GM21786 (cell line): ENCODE data around the gene BCHE.

Source experiments
- ATAC-seq: cut with Tn5 transposase; IDR thresholded peaks from one replicate; pipeline ENCODE4 v1.9.1; 2021; ENCODE audit not compliant: unreplicated experiment

BCHE gene

DNA sequence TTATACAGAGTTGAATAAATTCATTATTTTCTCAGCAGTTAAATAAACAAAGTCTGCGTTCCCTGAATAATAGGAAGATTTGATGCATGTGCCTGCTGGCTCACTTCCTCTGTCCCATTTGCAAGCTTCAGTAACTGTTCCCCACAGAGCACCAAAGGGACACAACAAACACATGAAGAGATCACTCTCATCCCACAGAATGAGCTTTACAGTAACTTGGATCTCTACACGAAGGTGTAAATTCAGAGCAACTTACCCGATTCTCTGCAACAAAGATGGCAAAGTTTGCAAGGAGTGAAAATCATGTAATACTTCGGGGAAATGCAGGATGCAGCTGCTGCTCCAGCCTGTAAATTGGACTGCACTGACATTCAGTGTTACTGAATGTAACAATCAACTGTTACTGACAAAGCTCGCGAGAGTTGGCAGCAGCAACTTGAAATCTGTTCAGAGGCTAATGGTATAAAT lies at the start of gene BCHE:
BCHE (minus strand) TSS at position 366 of the 468 bp plus-strand sequence. CDS start 6,390 bp downstream, outside the sequence.
- peak; percentile 63 for ATAC-seq

DNA sequence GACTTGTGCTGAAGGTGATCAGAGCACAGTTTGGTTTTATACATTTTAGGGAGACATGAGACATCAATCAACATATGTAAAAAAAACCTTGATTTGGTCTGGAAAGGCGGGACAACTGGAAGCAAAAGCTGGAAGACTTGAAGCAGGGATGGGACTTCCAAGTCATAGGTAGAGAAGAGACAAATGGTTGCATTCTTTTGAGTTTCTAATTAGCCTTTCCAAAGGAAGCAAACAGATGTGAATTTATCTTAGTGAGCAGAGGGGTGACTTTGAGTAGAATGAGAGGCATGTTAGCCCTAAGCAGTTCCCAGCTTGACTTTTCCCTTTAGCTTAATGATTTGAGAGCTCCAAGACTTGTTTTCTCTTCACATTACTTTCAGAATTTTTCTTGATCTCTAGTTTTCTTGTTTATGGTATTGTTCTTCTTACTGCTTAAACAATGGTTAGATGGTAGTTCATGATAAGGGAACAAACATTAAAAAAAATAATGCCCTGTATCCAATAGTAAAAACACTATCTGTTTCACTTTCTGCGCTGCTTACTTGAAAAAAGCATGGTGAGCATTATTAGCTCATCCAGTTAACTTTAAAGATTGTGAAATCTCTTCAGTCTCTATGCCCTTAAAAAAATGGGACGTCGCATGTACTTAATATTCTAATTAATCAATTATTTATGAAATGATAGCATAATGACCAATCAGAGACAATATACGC lies 48.5 kb upstream of the BCHE start:
- ATAC-seq, result no peak

DNA sequence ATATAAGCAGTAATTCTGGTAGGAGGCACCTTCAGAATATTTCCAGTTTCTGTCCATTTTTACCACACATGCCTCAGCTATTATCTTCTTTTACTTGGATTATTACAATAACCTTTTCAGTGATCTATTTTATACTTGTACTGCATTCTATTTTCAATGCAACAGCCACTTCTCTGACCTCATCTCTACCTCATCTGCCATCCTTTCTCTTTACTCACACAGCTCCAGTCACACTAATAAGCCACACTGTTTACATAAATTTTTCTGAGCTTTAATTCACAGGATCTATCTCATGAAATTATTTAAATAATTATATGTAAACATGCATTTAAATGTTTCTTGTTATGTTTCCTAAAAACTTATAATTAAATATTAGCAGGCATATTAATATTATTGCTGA lies 47.3 kb upstream of the BCHE start:
- ATAC-seq, result no peak

DNA sequence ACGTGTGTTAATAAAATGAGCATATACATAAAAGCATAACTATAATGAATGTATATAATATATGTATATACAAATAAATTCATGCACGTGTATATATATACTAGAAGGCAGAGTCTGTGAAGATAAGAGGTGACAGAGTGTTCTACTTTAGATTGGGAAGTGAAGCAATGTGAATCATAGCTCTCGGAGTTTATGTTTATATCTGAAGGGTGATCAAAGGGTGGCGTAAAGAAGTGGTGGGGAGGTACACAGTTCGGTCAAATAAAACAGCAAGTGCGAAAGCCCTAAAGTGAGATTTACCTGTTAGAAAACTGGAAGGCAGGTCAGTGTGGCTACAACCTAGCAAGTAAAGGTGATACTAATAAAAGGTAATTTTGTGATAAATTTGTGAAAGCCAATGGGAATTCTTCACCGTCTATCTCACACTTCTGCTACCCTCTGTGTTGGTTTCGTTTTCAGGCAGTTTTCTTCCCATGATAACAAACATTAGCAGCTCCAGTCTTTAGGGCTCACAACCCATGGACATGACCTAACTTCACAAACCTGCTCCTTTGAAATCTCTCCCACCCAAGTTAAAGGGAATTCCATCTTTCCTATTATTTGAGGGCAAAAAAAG lies 46.7 kb upstream of the BCHE start:
- no peak for ATAC-seq

DNA sequence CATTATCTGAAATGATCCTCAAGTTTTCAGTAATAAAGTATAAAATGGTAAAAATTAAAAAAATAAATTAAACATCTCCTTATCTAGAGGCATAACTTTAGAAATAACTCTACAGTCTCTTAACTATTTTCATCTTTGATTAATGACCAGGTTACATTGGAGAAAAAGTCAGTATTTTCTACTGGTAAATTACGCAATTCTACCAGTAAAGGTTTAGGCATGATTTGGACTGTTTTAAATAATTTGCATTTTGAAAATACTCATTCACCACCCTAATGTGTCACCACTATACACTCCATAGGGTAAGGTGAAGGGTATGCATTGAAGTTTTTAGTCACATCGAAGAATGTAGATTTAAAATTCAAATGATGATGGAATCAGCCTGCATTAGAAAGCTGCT lies 45.9 kb upstream of the BCHE start:
- ATAC-seq, result no peak

DNA sequence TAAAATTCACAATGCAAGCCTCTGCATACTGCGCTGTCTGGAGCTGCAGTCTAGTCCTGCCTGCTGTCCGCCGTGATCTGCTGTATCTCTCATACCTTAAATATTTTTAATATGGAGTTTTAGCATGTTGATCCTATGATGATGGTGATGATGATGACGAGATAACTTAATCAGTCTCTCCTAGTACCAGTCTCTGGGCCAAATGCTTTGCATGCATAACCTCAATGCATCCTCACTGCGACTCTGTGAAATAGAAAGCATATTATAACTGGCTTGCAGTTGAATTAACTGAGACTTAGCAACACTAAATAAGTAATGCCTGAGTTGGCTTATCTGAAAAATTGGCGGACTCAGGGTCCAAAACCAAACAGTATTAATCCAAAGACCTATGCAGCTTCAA lies 38.4 kb upstream of the BCHE start:
- ATAC-seq, result no peak

DNA sequence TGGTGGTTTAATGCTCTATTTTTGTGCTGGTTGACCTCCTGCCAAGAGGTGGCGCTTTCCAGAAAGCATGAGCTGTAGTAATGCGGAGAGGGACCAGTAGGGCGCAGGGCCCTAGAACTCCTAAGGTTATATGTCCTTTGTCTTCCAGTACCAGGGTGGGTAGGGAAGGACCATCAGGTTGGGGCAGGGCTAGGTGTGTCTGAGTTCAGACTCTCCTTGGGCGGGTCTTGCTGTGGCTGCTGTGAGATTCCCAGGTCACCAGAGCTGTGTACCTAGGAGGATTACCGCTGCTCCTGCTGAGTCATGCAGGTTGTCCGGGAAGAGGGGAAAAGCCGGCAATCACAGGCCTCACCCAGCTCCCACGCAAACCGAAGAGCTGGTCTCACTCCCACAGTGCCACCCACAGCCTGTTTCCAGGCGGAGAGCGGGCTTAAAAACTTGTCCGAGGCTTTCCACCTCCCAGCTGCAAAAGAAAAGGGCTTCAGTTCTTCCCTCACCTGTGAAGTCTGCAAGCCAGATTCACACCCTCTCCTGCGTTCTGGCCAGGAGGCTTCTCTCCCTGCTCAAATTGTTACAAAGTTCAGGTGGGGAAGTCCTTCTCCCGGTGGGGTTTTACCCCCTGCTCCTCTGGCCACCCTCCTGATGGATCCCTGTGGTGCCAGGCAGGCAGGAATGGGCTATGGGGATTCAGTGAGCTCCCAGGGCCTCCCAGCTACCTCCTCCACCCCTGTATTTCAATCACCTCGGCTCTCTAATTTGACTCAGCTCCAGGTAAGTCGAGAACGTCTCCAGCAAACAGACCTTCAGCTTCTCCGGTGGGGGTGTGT lies 37.7 kb upstream of the BCHE start:
- ATAC-seq, result no peak

DNA sequence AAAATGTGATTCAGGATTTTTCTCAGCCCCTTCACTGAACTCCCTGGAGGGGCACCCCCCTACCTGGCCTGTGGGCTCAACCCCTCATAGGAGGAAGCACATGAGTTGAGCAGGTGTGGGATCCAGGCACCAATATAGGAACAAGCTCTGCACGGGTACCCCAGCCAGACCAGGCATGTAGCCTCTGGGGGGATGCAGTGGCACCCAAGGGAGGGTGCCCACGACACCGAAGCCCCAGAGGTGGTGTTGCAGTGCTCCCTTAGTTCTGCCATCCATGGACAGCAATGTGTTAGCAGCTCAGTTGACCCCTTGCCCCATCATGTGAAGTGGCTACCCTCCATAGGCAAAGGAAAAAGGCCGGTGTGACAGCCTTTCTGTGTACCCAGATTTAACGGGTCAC lies 30.9 kb upstream of the BCHE start:
- no peak for ATAC-seq

DNA sequence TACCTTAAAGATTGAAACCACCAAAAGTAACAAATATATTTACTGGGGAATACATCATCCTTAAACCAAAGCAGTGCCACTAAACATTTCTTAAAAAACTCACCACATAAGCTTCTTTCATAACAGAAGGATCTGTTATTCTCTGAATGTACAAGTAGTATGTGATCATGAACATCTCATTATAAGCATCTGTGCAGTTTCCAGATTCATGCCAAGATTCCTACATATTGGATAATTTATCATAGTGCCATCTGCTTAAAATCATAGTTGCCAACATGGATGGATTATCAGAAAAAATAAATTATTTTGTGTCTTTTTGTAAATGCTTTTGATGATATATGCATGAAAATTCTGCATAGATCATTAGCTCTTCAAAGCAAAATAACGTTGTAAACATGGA lies 21.8 kb upstream of the BCHE start:
- no peak for ATAC-seq

DNA sequence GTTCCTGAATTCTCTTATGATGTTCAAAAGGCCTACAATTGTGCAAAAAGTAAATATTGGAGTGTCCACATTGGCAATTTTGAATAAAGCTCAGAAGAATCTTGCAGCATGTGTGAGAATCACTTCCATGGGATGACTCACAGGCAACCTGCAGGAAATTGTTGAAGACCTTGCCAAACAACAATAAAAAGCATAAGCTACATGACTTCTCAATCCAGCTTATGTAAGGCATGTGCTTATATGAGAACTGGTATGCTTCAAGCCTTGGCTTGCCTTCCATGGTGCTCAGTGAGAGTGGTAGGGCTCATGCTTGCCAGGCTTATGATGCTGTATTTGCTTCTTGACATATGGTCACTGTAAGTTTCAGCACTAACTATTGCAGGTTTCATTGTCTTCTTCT lies 18.4 kb upstream of the BCHE start:
- no peak for ATAC-seq

DNA sequence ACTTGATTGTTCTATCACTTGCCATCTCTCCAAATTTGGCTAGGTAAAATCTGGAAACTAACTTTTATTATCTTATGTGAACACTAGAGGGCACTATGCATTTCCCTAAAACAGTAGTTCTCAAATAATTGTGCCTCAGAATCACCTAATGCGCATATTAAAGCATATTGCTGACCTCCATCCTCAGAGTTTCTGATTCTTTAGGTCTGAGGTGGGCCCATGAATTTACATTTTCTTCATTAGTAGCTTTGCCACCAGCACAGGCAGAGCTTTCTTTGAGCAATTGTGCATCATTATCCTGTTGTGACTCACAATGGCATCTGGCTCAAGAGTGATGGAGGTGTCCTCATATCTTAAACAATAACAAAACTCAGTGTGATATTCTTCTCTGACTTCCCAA lies 17.5 kb upstream of the BCHE start:
- no peak for ATAC-seq

DNA sequence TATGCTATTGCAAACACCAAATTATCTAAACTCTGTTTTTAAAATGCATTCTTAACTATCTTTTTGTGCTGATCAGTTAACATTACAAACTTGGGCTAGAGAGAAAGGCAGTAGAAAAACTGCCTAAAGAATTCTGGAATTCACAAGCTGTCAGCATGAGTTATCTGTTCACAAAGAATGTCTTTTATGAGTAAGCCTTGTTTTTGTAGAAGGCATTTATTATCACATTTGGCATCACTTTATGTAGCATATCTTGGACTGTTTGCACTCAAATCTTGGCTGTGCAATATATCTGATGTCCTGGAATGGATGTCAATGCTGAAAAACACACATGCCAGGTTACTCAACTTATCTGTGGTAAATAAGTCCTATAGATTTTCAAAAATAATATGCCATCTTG lies 15.5 kb upstream of the BCHE start:
- ATAC-seq, result no peak

DNA sequence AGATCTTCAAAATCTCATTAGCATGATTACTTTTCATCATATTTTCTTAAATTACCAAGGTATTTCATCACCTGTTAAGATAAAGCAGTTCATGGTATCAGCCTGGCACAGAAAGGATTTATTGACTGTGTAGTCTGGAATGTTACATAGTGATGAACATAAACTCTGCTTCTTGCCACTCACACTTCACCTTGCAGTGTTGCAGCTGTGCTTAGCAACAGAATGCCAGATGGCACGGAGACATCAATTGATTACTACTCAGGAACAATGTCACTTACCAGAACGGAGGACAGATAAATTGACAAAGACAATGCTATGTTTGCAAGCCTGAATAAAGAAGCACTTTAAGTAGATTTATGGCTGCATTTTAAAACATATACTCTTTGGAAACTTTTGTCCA lies 15.0 kb upstream of the BCHE start:
- ATAC-seq, result no peak

DNA sequence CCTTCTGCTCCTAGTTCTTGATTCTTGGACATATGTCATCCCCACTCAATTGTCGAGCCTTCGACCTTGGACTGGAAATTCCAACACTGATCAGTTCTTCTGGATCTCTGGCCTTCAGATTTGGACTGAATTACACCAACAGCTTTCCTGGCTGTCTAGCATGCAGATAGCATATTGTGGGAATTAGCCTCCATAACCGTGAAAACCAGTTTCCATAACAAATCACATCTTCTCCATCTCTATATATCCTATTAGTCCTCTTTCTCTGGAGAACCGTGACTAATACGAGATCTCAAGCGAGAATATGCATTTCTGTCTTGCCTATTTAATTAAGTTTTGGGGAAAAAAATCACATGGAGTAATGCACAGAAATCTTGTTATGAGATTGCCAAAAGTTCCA lies 8.8 kb upstream of the BCHE start:
- no peak for ATAC-seq

DNA sequence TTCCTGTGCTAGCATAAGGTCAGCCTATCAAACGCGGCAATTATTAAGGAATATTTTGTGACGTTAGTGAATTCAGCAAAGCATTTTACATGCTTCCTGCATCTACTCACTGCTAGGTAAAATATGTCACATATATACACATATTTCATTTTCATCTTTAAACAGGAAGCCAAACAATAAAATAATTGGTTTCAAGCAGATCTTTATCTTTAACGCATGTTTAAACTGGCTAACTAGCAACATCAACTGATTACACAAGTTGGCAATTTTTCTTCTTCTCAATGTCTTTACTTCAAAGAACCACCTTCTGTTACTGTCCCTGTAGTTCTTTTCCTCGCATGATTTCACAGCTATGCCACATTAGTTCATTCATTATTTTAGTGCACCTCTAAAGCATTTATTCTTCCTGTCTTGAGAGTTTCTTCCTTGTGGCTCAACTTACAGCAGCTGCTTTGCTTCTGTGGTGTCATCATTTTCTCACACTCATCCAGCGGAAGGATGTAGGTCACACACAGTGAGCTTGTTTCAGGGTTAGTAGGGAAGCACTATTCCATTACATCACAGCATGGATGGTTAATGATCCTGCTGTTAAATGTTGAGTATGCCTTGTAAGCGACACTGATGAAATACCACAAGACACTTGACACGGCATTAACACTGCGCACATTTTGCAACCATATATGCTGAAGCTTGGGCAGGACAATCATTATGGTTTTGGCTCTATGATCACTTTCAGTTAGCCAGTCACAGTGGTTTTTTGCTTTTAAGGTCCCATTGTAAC lies 2.3 kb upstream of the BCHE start:
- ATAC-seq, result peak; percentile 39

DNA sequence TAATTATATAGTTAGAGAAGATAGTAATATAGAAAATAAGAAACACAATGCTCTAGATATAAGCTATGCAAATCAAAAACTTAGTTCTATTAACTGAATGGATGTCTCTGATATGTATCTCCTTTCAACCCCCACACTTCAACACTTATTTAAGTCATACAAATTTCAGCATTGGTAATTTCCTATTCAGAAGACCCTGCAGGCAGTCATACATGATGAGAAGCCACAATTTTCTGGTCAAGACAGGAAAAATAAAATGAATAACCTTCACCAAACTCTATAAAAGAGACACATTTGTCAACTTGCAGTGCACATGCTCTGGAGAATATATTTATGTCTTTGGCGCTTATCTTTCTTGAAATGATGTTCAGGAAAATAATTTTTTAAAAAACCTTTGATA lies 578 bp upstream of the BCHE start:
- ATAC-seq, result no peak

DNA sequence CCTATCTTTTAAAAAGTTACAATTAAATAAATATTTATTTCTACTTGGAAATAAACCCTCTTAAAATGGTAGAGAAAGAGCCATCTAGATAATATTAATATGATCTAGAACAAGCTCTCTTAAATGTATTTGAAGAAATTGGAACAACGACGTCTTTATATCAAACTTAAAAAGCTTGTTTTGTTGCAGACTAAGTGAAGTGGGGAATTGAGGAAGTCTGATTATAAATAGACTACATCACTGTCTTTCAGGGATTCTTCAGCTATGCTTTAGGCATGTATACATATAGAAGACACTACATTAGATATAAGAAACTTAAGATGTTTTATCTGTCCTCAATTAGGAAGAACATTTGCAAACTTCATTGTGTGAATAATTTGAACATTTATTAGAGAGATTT lies 1.8 kb downstream of the BCHE start:
- ATAC-seq, result no peak

DNA sequence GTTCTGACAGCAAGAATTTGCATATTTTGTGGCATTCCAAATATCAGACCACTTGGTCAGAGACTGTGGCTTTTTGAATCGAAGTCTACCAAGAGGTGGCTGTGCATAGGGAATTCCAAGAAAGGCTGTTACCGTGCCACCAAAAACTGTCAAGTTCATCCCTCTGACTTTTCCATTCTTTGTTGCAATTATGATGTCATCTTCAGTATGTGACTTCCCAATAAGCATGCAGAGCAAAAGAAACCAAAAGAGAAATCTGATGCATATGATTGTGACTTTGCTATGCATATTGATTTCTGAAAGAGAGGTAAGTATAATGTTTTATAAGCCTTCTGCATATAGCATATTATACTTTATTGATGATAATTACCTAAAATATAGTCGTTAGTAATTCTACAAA lies 6.5 kb downstream of the BCHE start:
- no peak for ATAC-seq

DNA sequence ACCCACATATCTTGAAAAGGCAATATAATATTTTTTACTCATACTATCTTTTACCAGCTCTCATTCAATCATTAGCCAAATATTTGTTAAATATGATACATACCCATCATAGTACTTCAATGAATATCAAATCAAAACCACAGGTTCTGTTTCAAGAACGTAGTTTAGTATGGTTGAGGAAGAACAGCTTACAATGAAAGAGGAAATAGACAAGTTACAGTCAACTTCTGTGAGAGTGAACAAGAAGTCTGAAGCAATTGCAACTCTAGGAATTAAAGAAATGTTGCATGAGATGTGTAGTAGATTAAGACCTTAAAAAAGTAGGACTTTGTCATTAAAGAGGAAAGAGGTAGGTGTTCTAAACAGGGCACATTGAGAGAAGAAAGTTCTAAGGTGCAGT lies 9.3 kb downstream of the BCHE start:
- ATAC-seq, result peak; percentile 69

DNA sequence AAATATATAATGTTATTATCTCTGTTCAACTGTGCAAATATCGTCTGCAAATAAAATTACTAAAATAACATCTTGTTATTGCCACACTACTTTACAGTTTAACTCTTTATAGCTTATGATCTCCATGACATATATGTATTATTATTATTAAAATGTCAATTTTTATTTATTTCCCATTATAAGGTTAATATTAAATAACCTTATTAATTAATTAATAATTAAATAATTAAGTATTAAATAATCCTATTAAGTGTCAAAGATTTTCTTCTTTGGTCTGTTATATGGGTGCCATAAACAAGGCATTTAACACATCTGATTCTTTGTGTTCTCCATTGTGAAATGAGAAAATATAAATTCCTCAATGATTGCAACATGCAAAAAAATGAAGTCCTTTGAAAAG lies 10.0 kb downstream of the BCHE start:
- ATAC-seq, result no peak

DNA sequence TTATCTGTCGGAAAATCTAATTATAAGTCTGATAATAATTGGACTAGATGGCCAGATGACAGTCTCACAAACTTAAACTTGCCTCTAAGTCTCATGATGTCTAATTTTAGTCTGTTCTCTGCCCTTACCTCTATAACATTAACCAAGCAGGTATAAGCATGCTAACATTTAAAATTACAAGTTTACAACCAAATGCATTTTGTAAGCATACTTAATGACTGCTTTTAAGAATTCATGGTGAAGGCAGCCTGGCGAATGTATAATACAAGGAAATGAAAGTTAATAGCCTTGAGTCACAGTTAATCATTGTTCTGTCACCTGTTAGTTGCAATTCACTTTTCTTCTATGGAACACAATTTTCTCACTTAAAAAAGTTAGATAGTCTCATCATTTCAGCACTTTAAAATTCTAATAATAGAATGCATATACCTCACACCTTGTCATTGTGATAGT lies 16.5 kb downstream of the BCHE start:
- ATAC-seq, result peak; percentile 86
